Esophagus muscularis mucosa (tissue), 3 donors: ENCODE data around the gene XIRP2.

Experiments
- POLR2A ChIP-seq: fragments of 450-650 bp; IDR thresholded peaks from one replicate; pipeline ENCODE4 v1.6.1; 2017; ENCODE audit warnings: antibody characterized with exemption, moderate library complexity, mild to moderate bottlenecking, low read depth
- TF ChIP-seq, protein P1 (sequence below), 3 experiments: fragments of 200-600 bp in 2 of 3; fragments of 450-650 bp in 1 of 3; sonication (generic) in 2 of 3; IDR thresholded peaks; one replicate each; pipeline ENCODE4 v1.5.1; 2017 to 2019; ENCODE audit warnings: antibody characterized with exemption in 3 of 3, mild to moderate bottlenecking in 2 of 3, moderate library complexity in 1 of 3

GRCh38 chr2:166934817-166935216 is 46.5 kb downstream of the XIRP2 start:
- TF ChIP-seq, protein P1, sequence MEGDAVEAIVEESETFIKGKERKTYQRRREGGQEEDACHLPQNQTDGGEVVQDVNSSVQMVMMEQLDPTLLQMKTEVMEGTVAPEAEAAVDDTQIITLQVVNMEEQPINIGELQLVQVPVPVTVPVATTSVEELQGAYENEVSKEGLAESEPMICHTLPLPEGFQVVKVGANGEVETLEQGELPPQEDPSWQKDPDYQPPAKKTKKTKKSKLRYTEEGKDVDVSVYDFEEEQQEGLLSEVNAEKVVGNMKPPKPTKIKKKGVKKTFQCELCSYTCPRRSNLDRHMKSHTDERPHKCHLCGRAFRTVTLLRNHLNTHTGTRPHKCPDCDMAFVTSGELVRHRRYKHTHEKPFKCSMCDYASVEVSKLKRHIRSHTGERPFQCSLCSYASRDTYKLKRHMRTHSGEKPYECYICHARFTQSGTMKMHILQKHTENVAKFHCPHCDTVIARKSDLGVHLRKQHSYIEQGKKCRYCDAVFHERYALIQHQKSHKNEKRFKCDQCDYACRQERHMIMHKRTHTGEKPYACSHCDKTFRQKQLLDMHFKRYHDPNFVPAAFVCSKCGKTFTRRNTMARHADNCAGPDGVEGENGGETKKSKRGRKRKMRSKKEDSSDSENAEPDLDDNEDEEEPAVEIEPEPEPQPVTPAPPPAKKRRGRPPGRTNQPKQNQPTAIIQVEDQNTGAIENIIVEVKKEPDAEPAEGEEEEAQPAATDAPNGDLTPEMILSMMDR (IDR thresholded peaks at IDR 0.05): no peak
- no peak for TF ChIP-seq POLR2A
